ENCODE results near the gene SSPN.

The SSPN gene

DNA sequence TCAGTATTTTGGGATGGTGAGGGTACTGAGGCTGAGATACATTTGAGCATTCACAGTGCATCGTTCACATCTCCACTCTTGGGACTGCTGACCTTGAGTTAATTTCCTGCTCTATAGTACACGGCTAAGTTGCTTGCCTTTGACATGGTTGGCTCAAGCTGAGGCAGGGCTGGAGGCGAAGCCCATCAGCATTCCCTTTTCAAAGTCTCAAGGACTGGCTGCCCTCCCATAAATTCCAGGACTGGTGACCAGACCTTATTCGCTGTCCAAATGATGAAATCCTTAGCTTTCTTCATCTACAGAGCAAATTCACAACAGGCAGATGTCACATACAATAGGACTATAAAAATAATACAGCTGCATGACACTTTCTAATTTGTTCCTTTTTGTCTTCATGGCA, 85.9 kb downstream of the SSPN start:
- no peak overlapping the region for H3K9ac ChIP-seq (ENCODE audit: low read length)
- no peak for TF ChIP-seq EZH2phosphoT487 (conservative IDR thresholded peaks at IDR 0.05; ENCODE audit: low read length)
- TF ChIP-seq, protein P1, sequence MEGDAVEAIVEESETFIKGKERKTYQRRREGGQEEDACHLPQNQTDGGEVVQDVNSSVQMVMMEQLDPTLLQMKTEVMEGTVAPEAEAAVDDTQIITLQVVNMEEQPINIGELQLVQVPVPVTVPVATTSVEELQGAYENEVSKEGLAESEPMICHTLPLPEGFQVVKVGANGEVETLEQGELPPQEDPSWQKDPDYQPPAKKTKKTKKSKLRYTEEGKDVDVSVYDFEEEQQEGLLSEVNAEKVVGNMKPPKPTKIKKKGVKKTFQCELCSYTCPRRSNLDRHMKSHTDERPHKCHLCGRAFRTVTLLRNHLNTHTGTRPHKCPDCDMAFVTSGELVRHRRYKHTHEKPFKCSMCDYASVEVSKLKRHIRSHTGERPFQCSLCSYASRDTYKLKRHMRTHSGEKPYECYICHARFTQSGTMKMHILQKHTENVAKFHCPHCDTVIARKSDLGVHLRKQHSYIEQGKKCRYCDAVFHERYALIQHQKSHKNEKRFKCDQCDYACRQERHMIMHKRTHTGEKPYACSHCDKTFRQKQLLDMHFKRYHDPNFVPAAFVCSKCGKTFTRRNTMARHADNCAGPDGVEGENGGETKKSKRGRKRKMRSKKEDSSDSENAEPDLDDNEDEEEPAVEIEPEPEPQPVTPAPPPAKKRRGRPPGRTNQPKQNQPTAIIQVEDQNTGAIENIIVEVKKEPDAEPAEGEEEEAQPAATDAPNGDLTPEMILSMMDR (IDR thresholded peaks at IDR 0.05; ENCODE audit: insufficient read depth, low read length, poor library complexity, severe bottlenecking) = no peak
- no peaks in the 10 kb centered on the region for H3K36me3 ChIP-seq (ENCODE audit: low read length)
- H3K27me3 ChIP-seq (ENCODE audit: low read length) = no peaks in the 10 kb centered on the region
- H4K20me1 ChIP-seq (ENCODE audit: low read depth, low read length) = no peaks in the 10 kb centered on the region
- H3K79me2 ChIP-seq (ENCODE audit: insufficient read depth, low read length) = no peaks in the 10 kb centered on the region
- no peaks in the 10 kb centered on the region for H3K9me3 ChIP-seq (ENCODE audit: insufficient read depth, low read length)
- no peak overlapping the region for H3K27ac ChIP-seq (ENCODE audit: low read depth, low read length)
- no peak overlapping the region for H3K4me2 ChIP-seq (ENCODE audit: low read depth, low read length, poor library complexity, severe bottlenecking)
- no peaks in the 10 kb centered on the region for H3K9me2 ChIP-seq (replicated peaks; ENCODE audit: insufficient read depth, low read length)
- H3K4me3 ChIP-seq (ENCODE audit: insufficient read depth, low read length, poor library complexity, severe bottlenecking) = no peak overlapping the region
- no peak overlapping the region for H2AFZ ChIP-seq (ENCODE audit: low read depth, low read length, severe bottlenecking)
- H3F3A ChIP-seq (ENCODE audit: insufficient read depth) = no peaks in the 10 kb centered on the region

DNA sequence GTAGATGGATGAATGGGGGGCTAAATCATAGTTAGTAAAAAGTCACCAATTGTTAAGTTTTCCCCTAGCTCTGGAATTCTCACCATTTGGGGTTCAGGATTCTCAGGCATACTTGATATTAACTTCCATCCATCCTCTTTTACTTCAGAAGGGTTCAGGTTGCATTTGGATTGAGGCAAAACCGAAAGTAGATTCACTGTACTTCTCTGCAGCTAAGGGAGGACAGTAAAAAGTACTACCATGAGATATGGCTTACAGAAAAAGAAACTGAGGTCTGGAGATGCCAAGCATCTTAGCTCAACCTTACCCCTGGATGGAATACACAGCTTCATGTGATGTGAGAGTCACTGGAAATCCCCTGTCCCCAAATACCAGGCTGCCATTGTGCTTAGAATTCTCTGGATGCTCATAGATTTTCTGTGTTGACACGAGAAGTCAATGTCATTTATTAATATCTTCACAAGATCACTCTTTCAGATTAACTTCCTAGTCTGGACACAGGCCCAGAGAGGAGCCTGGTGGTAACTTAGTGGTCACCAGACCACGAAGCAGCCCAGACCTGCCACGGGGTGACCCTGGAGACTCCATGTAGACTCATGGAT, 87.1 kb downstream of the SSPN start:
- H3K27me3 ChIP-seq (ENCODE audit: low read length) = no peaks in the 10 kb centered on the region
- TF ChIP-seq, protein P1 (IDR thresholded peaks at IDR 0.05; ENCODE audit: insufficient read depth, low read length, poor library complexity, severe bottlenecking) = no peak
- TF ChIP-seq EZH2phosphoT487 (conservative IDR thresholded peaks at IDR 0.05; ENCODE audit: low read length) = no peak
- H4K20me1 ChIP-seq (ENCODE audit: low read depth, low read length) = no peaks in the 10 kb centered on the region
- H3K9me2 ChIP-seq (replicated peaks; ENCODE audit: insufficient read depth, low read length) = no peaks in the 10 kb centered on the region
- no peaks in the 10 kb centered on the region for H3F3A ChIP-seq (ENCODE audit: insufficient read depth)
- no peak overlapping the region for H3K4me3 ChIP-seq (ENCODE audit: insufficient read depth, low read length, poor library complexity, severe bottlenecking)
- H3K4me2 ChIP-seq (ENCODE audit: low read depth, low read length, poor library complexity, severe bottlenecking) = no peak overlapping the region
- H3K79me2 ChIP-seq (ENCODE audit: insufficient read depth, low read length) = no peaks in the 10 kb centered on the region
- no peak overlapping the region for H3K9ac ChIP-seq (ENCODE audit: low read length)
- H3K27ac ChIP-seq (ENCODE audit: low read depth, low read length) = no peak overlapping the region
- no peaks in the 10 kb centered on the region for H3K9me3 ChIP-seq (ENCODE audit: insufficient read depth, low read length)
- no peaks in the 10 kb centered on the region for H3K36me3 ChIP-seq (ENCODE audit: low read length)
- no peak overlapping the region for H2AFZ ChIP-seq (ENCODE audit: low read depth, low read length, severe bottlenecking)

DNA sequence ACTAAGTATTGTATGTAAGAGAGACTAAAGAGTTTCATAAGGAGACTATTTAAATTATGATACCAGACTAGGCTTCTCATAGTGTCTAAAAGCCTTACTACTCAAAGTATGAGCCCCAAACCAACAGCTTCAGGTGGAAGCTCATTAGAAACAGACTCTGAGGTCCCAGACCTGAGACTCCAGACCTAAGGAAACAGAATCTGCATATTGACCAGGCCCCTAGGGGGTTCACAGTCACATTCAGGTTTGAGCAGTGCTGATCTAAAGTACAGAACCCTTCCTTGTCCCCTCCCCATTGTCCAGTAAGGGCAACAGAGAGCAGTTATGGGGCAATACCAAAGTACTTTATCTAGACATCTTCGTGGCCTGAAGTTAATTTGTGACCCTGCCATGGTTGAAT, 87.7 kb downstream of the SSPN start:
- H4K20me1 ChIP-seq (ENCODE audit: low read depth, low read length) = no peaks in the 10 kb centered on the region
- no peaks in the 10 kb centered on the region for H3K36me3 ChIP-seq (ENCODE audit: low read length)
- H3K27me3 ChIP-seq (ENCODE audit: low read length) = no peaks in the 10 kb centered on the region
- no peak overlapping the region for H3K9ac ChIP-seq (ENCODE audit: low read length)
- H3K79me2 ChIP-seq (ENCODE audit: insufficient read depth, low read length) = no peaks in the 10 kb centered on the region
- H3K9me2 ChIP-seq (replicated peaks; ENCODE audit: insufficient read depth, low read length) = no peaks in the 10 kb centered on the region
- TF ChIP-seq, protein P1 (IDR thresholded peaks at IDR 0.05; ENCODE audit: insufficient read depth, low read length, poor library complexity, severe bottlenecking) = no peak
- no peak for TF ChIP-seq EZH2phosphoT487 (conservative IDR thresholded peaks at IDR 0.05; ENCODE audit: low read length)
- no peak overlapping the region for H2AFZ ChIP-seq (ENCODE audit: low read depth, low read length, severe bottlenecking)
- H3K27ac ChIP-seq (ENCODE audit: low read depth, low read length) = no peak overlapping the region
- no peak overlapping the region for H3K4me2 ChIP-seq (ENCODE audit: low read depth, low read length, poor library complexity, severe bottlenecking)
- no peaks in the 10 kb centered on the region for H3F3A ChIP-seq (ENCODE audit: insufficient read depth)
- no peak overlapping the region for H3K4me3 ChIP-seq (ENCODE audit: insufficient read depth, low read length, poor library complexity, severe bottlenecking)
- H3K9me3 ChIP-seq (ENCODE audit: insufficient read depth, low read length) = no peaks in the 10 kb centered on the region
